HG03565 (cell line): ENCODE results near the gene AKAP9.
A peak's percentile ranks its signal among the peaks of the same experiment; 100 is the strongest.
"Not testable (repeated sequence)": the region's sequence is repeated elsewhere in the genome, so short reads cannot be mapped to it uniquely, and the experiment has no call there.

Experiments
- ATAC-seq: cut with Tn5 transposase; IDR thresholded peaks from one replicate; pipeline ENCODE4 v1.9.1; 2021; ENCODE audit warnings: mild to moderate bottlenecking, moderate library complexity; ENCODE audit not compliant: unreplicated experiment

AKAP9 gene

DNA sequence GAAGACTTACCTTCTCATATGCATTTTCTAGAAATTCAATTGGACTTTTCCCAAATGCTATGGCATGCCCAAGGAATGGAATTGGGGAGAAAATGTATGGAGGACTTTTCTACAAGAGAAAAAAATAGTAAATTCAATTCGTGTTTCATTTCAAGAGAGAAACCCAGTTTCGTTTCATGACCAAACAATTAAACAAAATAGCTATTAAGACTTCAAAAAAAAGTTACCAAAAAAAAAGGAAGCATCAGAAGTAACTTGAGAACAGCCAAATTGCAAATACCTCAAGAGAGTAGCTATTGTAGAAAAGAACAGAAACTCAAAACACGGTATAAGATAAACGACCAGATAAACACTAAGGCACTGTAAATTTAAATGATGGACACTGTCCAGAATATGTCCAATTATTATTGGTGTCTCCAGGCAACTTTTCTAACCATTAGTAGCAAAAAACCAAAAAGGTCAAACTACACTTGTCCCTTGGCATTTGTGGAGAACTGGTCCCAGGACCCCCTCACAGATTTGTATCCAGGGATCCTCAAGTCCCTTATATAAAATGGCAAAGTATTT lies 191.2 kb downstream of the AKAP9 start:
- no peak for ATAC-seq

DNA sequence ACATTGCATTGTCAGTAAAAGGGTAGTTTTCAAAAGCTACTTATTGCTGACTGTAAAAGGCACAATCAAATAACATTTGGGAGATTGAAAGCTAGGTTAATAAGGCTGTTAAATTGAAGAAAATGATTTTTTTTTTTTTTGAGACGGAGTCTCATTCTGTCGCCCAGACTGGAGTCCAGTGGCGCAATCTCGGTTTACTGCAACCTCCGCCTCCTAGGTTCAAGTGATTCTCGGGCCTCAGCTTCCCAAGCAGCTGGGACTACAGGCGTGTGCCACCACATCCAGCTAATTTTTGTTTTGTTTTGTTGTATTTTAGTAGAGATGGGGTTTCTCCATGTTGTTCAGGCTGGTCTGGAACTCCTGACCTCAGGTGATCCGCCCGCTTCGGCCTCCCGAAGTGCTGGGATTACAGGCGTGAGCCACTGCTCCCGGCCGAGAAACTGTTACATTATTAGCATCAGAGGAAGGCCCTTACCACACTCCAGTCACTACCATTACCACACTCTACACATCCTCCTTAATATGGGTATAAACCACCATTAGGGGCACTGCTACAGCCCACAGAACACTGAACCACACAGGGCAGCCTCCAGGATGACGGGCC lies 192.6 kb downstream of the AKAP9 start:
- peak; percentile 4 for ATAC-seq

DNA sequence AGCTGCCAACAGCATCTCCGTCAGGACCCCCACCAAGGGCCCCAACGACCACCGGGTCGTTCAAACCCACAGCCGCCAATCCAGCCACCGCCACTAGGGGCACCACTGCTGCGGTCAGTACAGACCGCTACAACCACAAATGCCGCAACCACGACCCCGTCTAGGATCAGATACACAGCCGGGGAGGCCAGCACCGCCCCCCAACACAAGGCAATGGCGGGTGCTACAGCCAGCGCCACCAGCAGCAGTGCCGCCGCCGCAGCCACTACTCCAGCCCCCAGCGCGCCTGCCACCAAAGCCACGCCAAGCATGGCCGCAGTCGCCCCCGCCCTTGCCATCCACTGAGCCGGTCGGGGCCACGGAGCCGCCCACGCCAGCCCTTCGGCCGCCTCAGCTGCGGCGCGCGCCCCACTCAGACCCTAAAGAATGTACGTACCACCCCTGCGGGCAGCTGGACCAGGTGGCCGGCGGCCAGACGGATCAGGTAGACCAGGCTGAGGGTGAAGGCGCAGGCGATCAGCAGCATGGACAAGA lies 193.1 kb downstream of the AKAP9 start:
- ATAC-seq = peak; percentile 20

DNA sequence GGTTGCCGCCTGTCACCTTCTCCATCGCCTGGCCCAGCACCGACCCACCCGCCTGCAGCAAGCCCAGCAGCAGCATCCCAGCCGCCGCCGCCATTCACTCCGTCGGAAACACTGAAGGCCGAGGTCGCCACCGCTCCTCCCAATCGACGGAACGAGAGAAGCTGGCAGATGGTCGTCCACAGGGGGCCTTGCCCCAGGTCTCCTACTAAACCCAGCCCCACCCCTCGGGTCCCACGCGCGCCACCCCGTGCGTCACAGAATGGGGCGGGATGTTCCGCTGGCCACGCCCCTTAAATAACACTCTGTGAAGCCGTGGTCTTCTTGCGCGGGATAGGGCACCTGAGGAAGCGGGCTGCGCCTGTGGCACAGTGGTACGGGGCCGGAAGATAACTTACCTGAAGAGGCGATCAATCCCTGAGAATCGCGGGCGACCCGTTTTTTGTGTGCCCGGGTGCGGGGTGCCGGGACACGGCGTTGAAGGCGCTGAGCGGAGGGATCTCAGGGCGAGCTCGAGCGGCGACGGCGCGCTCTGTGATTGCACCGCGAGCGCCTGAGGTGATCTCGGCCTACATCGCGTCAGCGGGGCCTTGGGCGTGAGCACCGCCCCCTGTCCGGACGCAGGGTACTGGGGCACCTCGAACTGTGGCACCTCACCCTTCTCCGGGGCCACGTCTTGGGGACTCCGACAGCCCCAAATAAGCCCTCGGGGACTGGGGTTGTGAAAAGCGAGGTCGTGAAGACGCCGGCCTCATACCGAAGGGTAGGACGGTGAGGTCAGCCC lies 193.8 kb downstream of the AKAP9 start, which contains the start of gene CYP51A1:
CYP51A1 (minus strand) TSS at position 207 of the 781 bp plus-strand sequence; CDS start at position 94, 113 bp downstream.
- peak; percentile 83 for ATAC-seq

DNA sequence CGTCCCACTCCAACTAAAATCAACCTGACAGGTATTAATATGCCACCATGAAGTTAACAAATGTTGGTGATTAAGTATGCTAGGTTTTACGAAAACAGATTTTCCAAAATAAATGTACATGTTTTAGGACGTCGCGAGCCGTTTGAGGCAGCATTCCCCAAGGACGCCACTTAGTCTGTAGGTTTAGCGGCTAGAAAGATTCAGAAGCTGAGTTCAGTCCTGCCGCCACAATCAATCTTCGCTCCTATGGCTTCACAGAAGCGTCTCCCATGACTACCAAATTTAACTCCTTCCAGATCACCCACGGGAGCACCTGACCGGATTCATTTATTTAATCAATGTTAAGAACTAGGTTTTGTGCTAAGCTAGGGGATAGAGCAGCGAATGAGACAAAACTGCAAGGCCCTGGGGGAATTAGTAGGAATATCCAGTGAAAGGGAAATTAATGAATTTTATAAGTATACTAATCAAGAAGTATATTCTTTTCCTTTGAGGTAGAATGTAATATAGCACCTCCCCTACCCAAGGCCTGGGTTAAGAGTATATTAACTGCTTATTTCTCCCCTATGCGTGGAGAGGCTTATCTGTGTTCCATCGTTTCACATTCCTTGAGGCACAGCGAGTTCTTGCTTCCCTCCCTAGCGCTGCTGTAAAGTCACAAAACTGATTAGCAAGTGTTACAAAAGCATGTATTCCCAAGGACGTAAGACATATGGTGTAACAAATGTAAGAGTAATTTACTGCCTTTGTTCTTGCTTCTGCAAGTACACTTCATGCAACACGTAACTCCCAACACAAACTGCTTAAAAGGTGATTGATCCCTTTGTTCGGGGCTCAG lies 194.6 kb downstream of the AKAP9 start:
- ATAC-seq = no peak

DNA sequence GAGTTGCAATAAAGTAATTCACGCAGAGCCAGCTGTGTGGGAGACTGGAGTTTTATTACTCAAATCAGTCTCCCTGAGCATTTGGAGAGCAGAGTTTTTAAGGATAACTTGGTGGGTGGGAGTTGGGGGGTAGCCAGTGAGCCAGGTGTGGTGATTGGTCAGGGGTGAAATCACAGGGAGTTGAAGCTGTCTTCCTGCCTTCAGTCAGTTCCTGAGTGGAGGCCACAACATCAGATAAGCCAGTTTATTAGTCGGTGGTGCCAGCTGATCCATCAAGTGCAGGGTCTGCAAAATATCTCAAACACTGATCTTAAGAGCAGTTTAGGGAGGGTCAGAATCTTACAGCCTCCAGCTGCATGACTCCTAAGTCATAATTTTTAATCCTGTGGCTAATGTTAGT lies 196.9 kb downstream of the AKAP9 start:
- no peak for ATAC-seq

DNA sequence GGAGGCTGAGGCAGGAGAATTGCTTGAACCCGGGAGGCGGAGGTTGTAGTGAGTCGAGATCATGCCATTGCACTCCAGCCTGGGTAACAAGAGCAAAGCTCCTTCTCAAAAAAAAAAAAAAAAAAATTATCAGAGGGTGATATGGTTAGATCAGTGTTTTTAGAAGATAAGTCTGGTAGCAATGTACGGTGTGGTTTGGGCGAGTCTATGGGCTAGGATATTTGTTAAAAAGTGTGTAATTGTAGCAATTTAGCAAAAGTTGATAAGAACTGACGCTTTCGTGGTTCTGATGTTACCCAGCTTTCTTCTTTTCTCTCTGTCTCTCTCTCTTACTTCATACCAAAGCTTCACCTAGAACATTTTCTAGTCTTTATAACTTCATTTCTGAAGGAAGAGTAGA lies 200.5 kb downstream of the AKAP9 start:
- ATAC-seq = no peak

DNA sequence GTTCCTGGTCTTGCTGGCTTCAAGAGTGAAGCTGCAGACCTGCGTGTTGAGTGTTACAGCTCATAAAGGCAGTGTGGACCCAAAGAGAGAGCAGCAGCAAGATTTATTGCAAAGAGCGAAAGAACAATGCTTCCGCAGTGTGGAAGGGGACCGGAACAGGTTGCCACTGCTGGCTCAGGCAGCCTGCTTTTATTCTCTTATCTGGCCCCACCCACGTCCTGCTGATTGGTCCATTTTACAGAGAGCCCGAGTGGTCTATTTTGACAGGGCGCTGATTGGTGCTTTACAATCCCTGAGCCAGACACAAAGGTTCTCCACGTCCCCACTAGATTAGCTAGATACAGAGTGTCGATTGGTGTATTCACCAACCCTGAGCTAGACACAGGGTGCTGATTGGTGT lies 202.1 kb downstream of the AKAP9 start:
- not testable (repeated sequence) for ATAC-seq

DNA sequence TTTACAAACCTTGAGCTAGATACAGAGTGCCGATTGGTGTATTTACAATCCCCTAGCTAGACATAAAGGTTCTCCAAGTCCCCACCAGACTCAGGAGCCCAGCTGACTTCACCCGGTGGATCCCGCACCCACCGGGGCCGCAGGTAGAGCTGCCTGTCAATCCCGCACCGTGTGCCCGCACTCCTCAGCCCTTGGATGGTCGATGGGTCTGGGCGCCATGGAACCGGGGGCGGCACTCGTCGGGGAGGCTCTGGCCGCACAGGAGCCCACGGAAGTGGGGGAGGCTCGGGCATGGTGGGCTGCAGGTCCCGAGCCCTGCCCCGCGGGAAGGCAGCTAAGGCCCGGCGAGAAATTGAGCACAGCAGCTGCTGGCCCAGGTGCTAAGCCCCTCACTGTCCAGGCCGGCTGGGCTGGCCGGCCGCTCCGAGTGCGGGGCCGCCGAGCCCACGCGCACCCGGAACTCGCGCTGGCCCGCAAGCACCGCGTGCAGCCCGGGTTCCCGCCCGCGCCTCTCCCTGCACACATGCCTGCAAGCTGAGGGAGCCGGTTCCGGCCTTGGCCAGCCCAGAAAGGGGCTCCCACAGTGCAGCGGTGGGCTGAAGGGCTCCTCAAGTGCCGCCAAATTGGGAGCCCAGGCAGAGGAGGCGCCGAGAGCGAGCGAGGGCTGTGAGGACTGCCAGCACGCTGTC lies 202.7 kb downstream of the AKAP9 start:
- ATAC-seq = not testable (repeated sequence)

DNA sequence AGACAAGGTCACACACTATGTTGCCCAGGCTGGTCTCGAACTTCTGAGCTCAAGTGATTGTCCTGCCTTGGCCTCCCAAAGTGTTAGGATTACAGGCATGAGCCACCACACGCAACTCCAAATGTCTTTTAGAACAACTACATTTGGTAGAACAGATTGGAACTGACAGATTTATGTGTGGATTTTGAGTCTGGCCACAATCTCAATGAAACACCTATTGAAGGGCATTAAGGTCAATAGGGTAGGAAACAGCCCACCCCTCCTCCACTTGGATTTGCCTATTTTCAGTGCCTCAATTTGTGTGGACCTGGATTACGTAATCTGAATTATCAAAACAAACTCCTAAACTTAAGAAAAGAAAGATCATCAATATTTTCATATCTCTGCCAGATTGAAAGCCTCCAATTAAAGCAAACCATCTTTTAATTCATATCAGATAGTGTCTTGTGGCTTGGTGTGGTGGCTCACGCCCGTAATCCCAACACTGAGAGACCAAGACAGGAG lies 209.1 kb downstream of the AKAP9 start:
- ATAC-seq = no peak

DNA sequence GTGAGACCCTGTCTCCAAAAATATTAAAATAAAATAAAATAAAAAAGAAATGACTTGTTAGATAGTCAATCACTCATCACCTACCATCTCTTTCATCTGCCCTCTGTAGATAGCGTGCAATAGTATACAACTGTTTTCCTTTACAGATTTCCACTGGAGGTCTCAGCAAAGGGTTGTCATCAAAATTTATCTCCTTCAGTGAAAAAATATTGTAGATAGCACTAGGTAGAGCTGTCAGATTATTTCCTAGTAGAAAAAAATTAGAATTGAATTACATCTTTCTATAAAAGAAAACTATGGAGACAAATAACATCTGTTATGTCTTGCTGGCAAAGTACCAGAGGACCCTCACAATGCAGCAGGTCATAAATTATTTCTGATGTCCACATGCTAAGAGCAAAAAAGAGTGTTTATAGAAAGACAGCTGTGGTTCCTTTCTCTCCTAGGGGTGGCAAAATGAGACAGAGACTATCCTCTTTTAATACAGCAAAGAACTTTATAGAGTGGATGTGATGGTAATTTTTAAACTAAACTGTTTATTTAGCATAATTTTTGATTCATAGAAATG lies 209.9 kb downstream of the AKAP9 start:
- no peak for ATAC-seq

DNA sequence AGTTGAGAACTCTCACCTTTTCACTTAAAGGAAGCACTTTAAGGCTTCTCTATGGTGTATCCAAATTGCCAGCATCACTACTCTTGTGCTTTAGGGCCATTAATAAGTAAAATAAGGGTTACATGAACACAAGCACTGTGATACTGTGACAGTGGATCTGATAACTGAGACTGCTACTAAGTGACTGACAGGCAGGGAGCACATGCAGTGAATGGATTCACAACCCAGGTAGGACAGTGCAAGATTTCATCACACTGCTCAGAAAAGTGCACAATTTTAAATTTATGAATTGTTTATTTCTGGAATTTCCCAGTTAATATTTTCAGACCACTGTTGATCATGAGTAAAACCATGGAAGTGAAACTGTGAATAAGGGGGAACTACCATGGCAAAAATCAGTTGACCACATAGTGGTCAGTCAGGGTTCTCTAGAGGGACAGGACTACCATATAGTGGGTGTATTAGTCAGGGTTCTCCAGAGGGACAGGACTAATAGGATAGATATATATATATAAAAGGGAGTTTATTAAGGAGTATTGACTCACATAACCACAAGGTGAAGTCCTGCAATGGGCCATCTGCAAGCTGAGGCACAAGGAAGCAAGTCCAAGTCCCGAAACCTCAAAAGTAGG lies 214.6 kb downstream of the AKAP9 start:
- no peak for ATAC-seq

DNA sequence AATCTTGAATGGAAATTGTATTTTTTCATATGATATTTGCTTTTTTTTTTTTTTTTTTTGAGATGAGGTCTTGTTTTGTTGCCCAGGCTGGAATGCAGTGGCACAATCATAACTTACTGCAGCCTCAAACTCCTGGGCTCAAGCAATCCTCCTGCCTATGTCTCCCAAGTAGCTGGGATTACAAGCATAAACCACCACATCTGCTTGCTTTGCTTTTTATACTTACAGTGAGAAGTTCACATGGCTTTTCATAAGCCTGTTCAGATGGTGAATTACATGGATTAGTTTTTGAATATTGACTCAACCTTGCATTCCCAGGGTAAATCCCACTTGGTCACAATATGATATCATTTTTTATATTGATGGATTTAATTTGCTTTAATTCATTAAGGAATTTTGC lies 216.3 kb downstream of the AKAP9 start:
- ATAC-seq = no peak

DNA sequence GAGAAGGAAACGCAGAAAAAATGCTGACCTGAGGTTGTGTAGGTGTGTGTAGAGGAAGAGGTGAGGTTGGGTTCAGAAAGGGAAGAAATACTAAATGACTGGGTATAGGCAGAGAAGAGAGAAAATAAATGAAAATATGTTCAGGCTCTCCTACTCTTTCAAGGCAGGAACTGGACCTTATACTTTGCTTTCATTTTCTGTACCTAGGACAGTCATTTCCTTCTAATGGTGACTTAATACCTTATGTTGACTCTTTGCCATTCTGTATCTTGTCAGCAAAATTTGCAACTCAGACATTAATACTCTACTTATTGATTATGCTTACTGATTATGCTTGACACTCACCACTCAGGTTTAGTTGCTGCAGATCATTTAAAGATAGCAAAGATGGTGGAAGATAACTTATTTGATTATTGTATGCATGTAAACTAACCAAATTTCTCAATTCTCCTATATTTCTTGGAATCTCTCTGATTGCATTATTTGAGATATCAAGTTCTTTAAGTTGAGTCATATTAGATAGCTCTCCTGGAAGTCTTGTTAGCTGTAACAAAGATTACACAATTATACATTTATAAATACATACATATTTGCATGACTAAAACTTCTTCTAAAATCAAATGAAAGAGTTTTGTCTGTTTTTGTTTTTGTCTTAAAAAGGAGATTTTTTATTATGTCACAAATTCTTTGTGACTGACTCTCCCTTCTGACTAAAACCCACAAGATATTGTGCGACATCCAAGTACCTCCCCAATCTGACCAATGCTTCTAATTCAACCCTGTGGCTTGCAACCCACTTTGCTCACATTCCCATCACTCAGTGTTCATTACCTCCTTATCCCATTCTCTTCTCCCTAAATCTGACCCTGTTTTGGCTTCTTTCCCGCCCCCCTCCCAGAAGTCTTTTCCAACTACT lies 218.3 kb downstream of the AKAP9 start:
- peak; percentile 84 for ATAC-seq
